Measurements from ENCODE around the gene SFTPA1.
"Not testable (repeated sequence)": the region's sequence is repeated elsewhere in the genome, so short reads cannot be mapped to it uniquely, and the experiment has no call there.

The SFTPA1 gene

GRCh38 chr10:79610601-79611191 lies at the start of gene SFTPA1:
Gene SFTPA1 (plus strand): TSS chr10:79610939. CDS start chr10:79611826, 887 bp downstream.
- no peak for DNase-seq

GRCh38 chr10:79561257-79561656 lies 49.5 kb upstream of the SFTPA1 start:
- no peak for DNase-seq

GRCh38 chr10:79562135-79562756 lies 48.5 kb upstream of the SFTPA1 start:
- DNase-seq: peak; percentile 55

GRCh38 chr10:79563426-79563825 lies 47.3 kb upstream of the SFTPA1 start:
- DNase-seq: no peak

- DNase-seq: not testable (repeated sequence)
These were observed 40.1 kb upstream of the SFTPA1 start for GRCh38 chr10:79570624-79571023.

GRCh38 chr10:79579361-79579760 lies 31.4 kb upstream of the SFTPA1 start:
- no peak for DNase-seq

- DNase-seq: no peak
These were observed 29.7 kb upstream of the SFTPA1 start for GRCh38 chr10:79581044-79581443.

- no peak for DNase-seq
These were observed 28.6 kb upstream of the SFTPA1 start for GRCh38 chr10:79582096-79582495.

GRCh38 chr10:79582954-79583353 lies 27.8 kb upstream of the SFTPA1 start:
- DNase-seq: not testable (repeated sequence)

GRCh38 chr10:79583488-79584024 lies 27.2 kb upstream of the SFTPA1 start:
- no peak for DNase-seq

- DNase-seq: no peak
These were observed 24.7 kb upstream of the SFTPA1 start for GRCh38 chr10:79585870-79586527.

- DNase-seq: no peak
These were observed 23.8 kb upstream of the SFTPA1 start for GRCh38 chr10:79586933-79587332.

- no peak for DNase-seq
These were observed 21.9 kb upstream of the SFTPA1 start for GRCh38 chr10:79588800-79589199.

GRCh38 chr10:79593377-79593776 lies 17.4 kb upstream of the SFTPA1 start:
- no peak for DNase-seq

GRCh38 chr10:79594565-79594964 lies 16.2 kb upstream of the SFTPA1 start:
- DNase-seq: not testable (repeated sequence)

- DNase-seq: no peak
These were observed 15.2 kb upstream of the SFTPA1 start for GRCh38 chr10:79595510-79595909.

GRCh38 chr10:79599644-79600043 lies 11.1 kb upstream of the SFTPA1 start:
- DNase-seq: not testable (repeated sequence)

GRCh38 chr10:79601939-79602338 lies 8.8 kb upstream of the SFTPA1 start:
- DNase-seq: no peak

- DNase-seq: no peak
These were observed 7.8 kb upstream of the SFTPA1 start for GRCh38 chr10:79602953-79603352.

- no peak for DNase-seq
These were observed 6.4 kb upstream of the SFTPA1 start for GRCh38 chr10:79604294-79604693.

- no peak for DNase-seq
These were observed 5.4 kb upstream of the SFTPA1 start for GRCh38 chr10:79605308-79605707.

- peak; percentile 19 for DNase-seq
These were observed 2.0 kb upstream of the SFTPA1 start for GRCh38 chr10:79608505-79609375.
